ENCODE measurements around the gene LRMDA.

The LRMDA gene

GRCh38 chr10:75553550-75553949 is 122.1 kb downstream of the LRMDA start:
- H3K4me1 ChIP-seq, result peaks cover 0 to 3% (median 2%) of the 10 kb centered on the region in 4 donors
- intact Hi-C loops (cut with DNase I; ENCODE audit: low total_unique reads), result no loop called here
- DNase-seq, result no peak
- TF ChIP-seq CTCF (IDR thresholded peaks at IDR 0.05), result no peak
- no peaks in the 10 kb centered on the region for H3K36me3 ChIP-seq
- H3K4me3 ChIP-seq, result no peak overlapping the region
- H3K27ac ChIP-seq, result no peak overlapping the region
- H3K9me3 ChIP-seq, result no peaks in the 10 kb centered on the region
- no peaks in the 10 kb centered on the region for H3K27me3 ChIP-seq

DNA sequence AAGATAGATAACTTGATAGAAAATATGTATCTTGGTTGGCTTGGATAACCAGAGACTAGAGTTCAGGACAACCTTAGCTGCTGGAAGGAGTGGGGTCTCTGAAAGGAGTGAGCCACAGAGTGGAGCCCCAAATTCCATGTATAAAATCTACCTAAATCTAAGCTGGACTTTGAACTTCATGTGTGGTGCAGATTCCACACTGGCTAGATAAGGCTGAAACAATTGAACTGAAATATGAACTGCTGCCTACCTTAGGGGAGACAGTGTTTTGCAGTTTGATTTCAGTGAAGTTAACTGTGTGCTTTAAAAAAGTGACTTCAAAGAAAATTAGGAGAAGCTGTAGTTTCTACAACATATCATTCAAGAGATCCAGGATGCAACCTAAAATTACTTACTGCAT is 123.9 kb downstream of the LRMDA start:
- Histone ChIP-seq H3K27me3 (no peaks in the 10 kb centered on the region), H3K27ac (no peak overlapping the region), H3K4me3 (no peak overlapping the region), H3K9me3 (no peaks in the 10 kb centered on the region), H3K4me1 (no peaks in the 10 kb centered on the region), H3K36me3 (no peaks in the 10 kb centered on the region)
- no peak for TF ChIP-seq CTCF (IDR thresholded peaks at IDR 0.05)
- DNase-seq, result no peak
- intact Hi-C loops (cut with DNase I; ENCODE audit: low total_unique reads), result no loop called here

GRCh38 chr10:75556320-75556719 is 124.9 kb downstream of the LRMDA start:
- Histone ChIP-seq H3K36me3 (no peaks in the 10 kb centered on the region), H3K4me1 (no peaks in the 10 kb centered on the region), H3K4me3 (no peak overlapping the region), H3K27me3 (no peaks in the 10 kb centered on the region), H3K9me3 (no peaks in the 10 kb centered on the region), H3K27ac (no peak overlapping the region)
- no peak for DNase-seq
- no peak for TF ChIP-seq CTCF (IDR thresholded peaks at IDR 0.05)
- intact Hi-C loops (cut with DNase I; ENCODE audit: low total_unique reads), result no loop called here

DNA sequence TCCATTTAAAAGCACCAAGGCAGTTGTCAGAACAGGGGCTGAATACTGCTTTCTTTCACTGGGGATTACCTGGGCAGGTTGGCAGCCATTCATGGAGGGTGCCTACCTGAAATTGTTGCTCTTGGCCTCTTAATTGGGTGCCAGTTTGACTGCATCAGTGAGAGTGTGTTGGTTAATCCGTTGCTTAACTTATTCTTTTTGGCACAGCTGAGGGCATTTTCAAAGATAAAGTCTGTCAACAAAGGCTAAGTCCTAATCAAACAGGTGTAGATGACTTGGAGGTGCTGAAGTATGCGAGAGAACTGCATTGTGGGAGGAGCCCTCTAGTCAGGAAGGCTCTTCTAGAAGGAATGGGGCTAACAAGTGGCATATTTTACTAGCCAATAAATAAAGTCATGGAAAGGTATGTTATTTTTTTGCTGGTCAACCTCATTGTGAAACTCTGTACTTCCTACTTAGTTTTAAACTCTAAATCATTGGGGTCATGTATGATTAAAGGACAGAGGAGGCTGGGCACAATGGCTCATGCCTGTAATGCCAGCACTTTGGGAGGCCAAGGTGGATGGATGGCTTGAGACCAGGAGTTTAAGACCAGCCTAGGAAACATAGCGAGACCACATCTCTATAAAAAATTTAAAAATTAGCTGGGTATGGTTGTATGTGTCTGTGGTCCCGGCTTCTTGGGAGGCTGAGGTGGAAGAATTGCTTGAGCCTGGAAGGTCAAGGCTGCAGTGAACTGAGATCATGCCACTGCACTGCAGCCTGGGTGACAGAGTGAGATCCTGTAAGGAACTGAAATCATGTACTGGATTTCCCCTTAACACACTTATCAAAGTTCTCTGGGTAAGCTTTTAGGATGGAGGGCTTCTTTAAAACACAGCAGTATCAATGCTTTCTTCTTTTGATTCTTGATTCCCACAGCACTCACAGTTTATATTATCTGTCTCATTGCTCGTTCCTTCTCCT is 134.1 kb downstream of the LRMDA start:
- Histone ChIP-seq H3K27me3 (no peaks in the 10 kb centered on the region), H3K27ac (no peak overlapping the region), H3K4me3 (no peak overlapping the region), H3K36me3 (no peaks in the 10 kb centered on the region), H3K4me1 (no peaks in the 10 kb centered on the region), H3K9me3 (no peaks in the 10 kb centered on the region)
- intact Hi-C loops (cut with DNase I; ENCODE audit: low total_unique reads), result no loop called here
- no peak for DNase-seq
- no peak for TF ChIP-seq CTCF (IDR thresholded peaks at IDR 0.05)

- TF ChIP-seq CTCF (IDR thresholded peaks at IDR 0.05), result no peak
- no peaks in the 10 kb centered on the region for H3K27me3 ChIP-seq
- intact Hi-C loops (cut with DNase I; ENCODE audit: low total_unique reads), result no loop called here
- H3K9me3 ChIP-seq, result peaks cover 3 to 19% (median 16%) of the 10 kb centered on the region in 3 donors
- H3K4me1 ChIP-seq, result no peaks in the 10 kb centered on the region
- DNase-seq, result no peak
- H3K4me3 ChIP-seq, result no peak overlapping the region
- no peaks in the 10 kb centered on the region for H3K36me3 ChIP-seq
- H3K27ac ChIP-seq, result no peak overlapping the region
Observed at GRCh38 chr10:75568450-75569130, 137.2 kb downstream of the LRMDA start.

All from tibial artery (tissue), 4 donors.